GM19099 (cell line): Measurements from ENCODE around the gene GAS7.

Experiments used
- POLR2A ChIP-seq: IDR thresholded peaks from 3 replicates; pipeline ENCODE4 v1.6.1; 2011; ENCODE audit warnings: low read depth; ENCODE audit not compliant: insufficient read length; ENCODE audit errors: extremely low read depth

The GAS7 gene

DNA sequence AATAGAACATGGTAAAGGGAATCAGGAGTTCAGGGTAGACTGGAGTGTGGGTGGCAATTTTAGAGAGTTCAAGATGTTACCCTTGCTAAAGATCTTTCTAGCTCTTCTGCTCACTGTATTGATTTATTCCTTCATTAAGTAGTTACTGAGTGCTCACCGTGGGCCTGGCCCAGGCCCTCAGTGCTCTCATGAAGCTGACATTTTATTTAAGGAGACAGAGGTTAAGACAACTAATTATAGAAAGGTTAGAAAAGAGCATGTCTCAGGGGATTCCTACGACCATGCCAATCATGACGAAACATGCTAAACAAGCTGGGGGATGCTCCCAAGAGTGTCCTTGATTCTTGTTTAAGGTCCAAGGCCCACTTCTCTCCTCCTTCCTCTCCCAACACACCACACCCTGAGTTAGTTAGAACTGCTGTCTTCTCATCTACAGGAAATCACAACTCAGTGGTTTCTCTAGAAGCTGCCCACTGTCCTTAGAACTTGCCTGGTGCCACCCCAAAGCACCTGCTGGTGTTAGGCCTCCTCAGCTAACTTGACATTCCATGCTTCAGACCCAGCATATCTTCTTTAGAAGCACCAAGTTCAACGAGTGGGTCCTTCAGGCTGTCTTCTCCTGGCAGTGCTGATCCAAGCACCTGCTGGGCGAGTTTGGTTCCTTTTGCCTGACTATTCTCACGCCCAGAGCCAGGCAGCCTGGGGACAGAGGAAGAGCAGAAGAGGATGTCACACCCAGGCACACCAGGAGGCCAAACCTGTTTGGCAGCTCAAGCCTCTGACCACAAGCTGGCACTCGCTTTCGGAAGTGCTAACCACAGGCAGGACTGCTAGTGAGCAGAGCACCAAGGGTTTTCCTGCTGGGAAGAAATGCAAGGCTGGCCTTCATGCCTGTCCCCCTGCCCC, 79.0 kb downstream of the GAS7 start:
- TF ChIP-seq POLR2A = no peak

DNA sequence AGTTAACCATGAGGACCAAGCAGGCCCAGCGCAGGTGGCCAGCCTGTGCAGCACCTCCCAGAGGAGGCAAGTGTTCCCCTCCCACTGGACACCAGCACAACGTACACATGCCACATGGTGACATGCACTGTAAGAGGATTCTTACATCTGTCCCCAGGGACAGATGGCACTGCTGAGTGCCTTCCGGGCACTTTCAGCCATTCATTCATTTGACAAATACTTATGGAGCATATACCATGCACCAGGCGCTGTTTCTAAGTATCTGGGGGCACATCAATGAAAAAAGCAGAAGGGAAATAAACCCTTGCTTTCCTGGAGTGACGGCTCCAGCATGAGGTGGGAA, 79.6 kb downstream of the GAS7 start:
- no peak for TF ChIP-seq POLR2A

GRCh38 chr17:10117581-10118001, 80.8 kb downstream of the GAS7 start:
- TF ChIP-seq POLR2A = no peak

DNA sequence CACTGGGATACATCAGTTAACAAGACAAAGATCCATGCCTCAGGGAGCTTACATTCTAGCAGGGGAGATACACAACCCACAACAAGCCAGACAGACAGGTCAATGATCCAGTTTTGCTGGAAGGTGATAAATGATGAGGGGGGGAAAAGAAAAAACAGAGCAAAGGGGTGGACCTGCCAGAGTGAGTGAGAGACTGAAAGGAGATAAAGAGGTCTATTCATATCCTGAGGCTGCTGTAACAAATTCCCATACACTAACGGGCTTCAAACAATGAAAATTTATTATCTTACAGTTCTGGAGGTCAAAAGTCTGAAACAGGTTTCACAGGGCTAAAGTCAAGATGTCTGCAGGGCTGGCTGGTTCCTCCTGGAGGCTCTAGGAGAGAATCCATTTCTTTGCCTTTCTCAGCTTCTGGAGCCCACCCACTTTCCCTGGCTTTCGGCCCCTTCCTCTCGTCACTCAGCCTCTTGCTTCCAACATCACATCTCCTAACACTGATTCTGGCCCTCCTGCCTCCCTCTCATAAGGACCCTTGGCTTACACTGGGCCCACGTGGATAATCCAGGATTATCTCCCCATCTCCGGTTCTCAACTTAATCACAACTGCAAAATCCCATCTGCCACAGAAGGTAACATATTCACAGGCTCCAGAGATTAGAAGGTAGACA, 81.5 kb downstream of the GAS7 start:
- TF ChIP-seq POLR2A = no peak

GRCh38 chr17:10116267-10116666, 82.1 kb downstream of the GAS7 start:
- TF ChIP-seq POLR2A = no peak

DNA sequence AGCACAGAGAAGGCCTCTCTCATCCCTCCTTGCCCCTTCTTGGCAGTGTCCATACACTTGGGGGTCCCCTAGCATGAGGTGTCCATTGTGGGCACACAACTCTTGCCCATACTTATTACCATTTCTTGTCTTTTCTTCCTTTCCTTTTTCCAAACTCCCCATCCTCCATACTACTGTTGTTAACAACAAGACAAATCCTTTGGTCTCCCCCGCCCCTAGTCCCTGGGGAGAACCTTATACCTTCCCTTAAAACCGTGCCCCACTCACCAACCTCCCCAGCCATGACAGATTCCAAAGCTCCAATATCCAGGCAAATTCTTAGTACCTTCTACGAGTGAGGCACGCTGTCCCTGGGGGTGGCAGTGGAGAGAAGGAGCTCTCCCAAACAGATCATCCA, 82.9 kb downstream of the GAS7 start:
- TF ChIP-seq POLR2A = no peak

DNA sequence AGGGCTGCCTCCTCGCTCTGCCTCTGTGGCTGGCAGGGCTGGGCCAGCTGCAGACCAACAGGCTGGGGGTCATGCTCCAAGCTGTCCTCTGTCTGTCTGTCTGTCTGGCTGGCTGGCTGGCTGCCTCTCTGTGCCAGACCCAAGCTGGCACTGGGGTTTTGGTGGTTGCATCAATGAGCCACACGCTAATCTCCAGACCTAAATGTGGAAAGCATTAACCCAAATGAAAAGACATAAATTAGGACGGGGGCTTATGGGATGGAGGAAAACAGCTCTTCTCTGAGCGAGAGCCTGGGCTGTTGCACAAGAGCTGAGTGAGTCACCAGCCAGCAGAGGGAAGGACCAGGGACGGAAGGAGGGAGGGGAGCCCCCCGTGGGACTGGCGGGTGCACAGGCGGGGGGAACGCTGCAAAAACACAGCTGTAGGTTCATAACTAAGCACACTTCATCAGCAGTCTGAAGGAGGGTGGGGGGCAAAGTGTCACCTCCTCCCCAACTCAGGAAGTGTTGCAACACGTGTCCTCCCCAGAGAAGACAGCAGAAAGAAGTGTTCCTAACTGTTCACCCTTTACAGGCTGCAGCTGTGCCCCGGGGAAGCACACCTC, 83.4 kb downstream of the GAS7 start:
- TF ChIP-seq POLR2A = no peak

GRCh38 chr17:10112962-10113361, 85.4 kb downstream of the GAS7 start:
- TF ChIP-seq POLR2A = no peak

GRCh38 chr17:10111907-10112452, 86.4 kb downstream of the GAS7 start:
- no peak for TF ChIP-seq POLR2A

DNA sequence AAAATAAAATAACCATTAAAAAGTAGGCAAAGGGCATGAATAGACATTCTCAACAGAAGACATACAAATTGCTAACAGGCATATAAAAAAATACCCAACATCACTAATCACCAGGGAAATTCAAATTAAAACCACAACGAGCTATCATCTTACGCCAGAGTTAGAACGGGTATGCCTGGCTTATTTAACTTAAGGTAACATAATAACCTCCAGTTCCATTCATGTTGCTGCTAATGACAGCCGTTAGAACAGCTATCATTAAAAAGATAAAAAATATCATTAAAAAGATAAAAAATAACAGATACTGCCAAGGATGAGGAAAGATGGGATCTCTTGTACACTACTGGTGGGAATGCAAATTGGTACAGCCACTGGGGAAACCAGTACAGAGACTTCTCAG, 89.3 kb downstream of the GAS7 start:
- no peak for TF ChIP-seq POLR2A

- TF ChIP-seq POLR2A = no peak
Observed at GRCh38 chr17:10107316-10108165, 90.9 kb downstream of the GAS7 start.

DNA sequence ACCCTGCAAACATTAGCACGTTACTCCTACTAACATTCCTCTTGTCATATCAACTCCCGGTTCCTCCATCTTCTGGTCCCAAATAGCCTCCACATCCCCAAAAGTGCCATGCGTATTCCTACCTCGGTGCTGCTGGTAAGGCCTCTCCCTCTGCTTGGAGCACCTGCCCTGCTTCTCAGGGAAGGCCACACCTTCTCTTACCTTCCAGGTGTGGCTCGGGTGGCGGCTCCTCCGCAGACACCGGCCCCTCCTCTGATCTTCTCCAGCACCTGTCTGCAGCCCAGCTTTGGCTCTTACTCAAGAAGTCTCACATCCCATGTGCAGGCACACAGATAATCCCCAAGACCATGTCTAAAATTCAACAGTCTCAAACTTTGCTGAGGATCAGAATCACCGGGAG, 92.3 kb downstream of the GAS7 start:
- no peak for TF ChIP-seq POLR2A

DNA sequence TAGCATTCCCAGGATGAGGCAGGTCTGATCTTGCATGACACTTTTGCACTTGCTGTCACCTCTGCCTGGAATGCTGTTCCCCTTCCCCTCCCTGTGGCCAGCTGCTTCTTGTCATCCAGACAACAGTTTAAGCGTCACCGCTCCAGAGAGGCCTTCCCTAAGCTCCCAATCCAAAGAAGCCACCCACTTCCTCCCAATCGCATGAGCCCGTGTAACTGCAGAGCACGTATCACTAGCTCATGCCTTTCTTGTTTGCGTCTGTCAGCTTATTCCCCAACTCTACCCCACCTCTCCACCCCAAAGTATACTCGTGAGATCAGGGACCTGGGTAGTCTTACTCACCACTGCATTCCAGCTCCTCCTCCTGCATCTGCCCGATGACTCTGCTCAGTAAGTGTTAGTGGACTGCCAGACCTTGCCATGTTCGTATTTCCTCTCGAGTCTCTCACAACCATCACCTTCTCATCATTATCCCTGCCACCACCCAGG, 92.8 kb downstream of the GAS7 start:
- no peak for TF ChIP-seq POLR2A

DNA sequence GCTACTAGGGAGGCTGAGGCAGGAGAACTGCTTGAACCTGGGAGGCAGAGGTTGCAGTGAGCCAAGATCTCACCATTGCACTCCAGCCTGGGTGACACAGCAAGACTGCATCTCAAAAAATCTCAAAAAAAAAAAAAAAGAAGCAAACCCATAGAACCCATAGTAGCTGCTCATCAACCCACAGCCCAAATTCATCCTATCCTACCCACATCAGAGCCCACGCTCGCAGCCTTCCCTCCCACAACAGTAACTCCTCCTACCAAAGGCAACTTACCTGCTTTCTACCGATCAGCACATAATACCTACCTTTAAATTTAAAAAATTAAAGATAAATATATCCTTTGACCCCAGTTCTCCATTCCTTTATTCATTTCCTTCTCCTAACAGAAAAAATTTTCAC, 94.7 kb downstream of the GAS7 start:
- no peak for TF ChIP-seq POLR2A

- no peak for TF ChIP-seq POLR2A
Observed at GRCh38 chr17:10102817-10103216, 95.6 kb downstream of the GAS7 start.
